ENCODE data around the gene ABCB9. TPM values are rescaled to one million over a fixed set of nuclear protein-coding genes. Genes with fewer than 3 reads are reported as not detected.
A peak's percentile ranks its signal among the peaks of the same experiment; 100 is the strongest.

Gene ABCB9
- total and polyA plus RNA-seq, 5 donors from 2014 or later, result 0.47 to 5.3 (median 0.91) TPM

DNA sequence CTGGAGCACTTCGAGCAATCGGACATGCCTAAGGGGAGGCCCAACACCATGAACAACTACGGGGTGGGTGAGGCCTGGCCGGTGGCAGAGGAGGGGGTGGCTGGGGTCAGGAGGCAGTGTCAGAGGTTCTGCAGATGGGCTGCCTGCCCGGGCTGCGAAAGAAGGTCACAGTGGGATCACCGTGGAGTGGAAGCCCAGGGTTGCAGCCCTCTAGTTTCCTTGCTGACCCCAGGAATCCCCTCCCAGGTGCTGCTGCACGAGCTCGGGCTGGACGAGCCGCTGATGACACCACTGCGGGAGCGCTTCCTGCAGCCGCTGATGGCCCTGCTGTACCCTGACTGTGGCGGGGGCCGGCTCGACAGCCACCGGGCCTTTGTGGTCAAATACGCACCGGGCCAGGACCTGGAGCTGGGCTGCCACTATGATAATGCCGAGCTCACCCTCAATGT is 12.3 kb upstream of the ABCB9 start:
- no peak for ATAC-seq (ENCODE audit: low read depth in 2 of 2)
- Histone ChIP-seq H3K27me3 (ENCODE audit: control insufficient read depth, insufficient read depth, low read length) (no peaks in the 10 kb centered on the region), H3K9me3 (ENCODE audit: control insufficient read depth in 2 of 2, low read length in 2 of 2) (no peaks in the 10 kb centered on the region), H3K4me3 (ENCODE audit: low read depth, low read length) (no peak overlapping the region), H3K4me1 (ENCODE audit: control insufficient read depth, insufficient read depth, low read length, poor library complexity, severe bottlenecking) (peaks cover 68% of the 10 kb centered on the region), H3K27ac (ENCODE audit: insufficient read depth, low read length, poor library complexity, severe bottlenecking) (no peak overlapping the region), H3K36me3 (ENCODE audit: control insufficient read depth, insufficient read depth, low read length) (peaks cover 6% of the 10 kb centered on the region)
- Mint-ChIP-seq H3K9me3 (no peaks in the 10 kb centered on the region), H3K27ac (no peak overlapping the region), H3K4me3 (peak overlapping the region; percentile 39 to 100 (median 78)), H3K4me1 (peaks cover 6 to 70% (median 29%) of the 10 kb centered on the region in 4 donors), H3K27me3 (peaks cover 6% of the 10 kb centered on the region), H3K36me3 (no peaks in the 10 kb centered on the region)
- no peak for DNase-seq

GRCh38 chr12:122977655-122978392 is 11.6 kb upstream of the ABCB9 start:
- peaks cover 2% of the 10 kb centered on the region for H3K36me3 ChIP-seq (ENCODE audit: control insufficient read depth, insufficient read depth, low read length)
- H3K4me1 ChIP-seq (ENCODE audit: control insufficient read depth, insufficient read depth, low read length, poor library complexity, severe bottlenecking), result peaks cover 61% of the 10 kb centered on the region
- no peaks in the 10 kb centered on the region for H3K27me3 ChIP-seq (ENCODE audit: control insufficient read depth, insufficient read depth, low read length)
- peak overlapping the region; percentile 39 to 100 (median 78) for H3K4me3 Mint-ChIP-seq
- no peaks in the 10 kb centered on the region for H3K36me3 Mint-ChIP-seq
- peaks cover 5 to 65% (median 26%) of the 10 kb centered on the region in 4 donors for H3K4me1 Mint-ChIP-seq
- no peak overlapping the region for H3K27ac ChIP-seq (ENCODE audit: insufficient read depth, low read length, poor library complexity, severe bottlenecking)
- DNase-seq (no peak), ATAC-seq (ENCODE audit: low read depth in 2 of 2) (no peak)
- H3K27ac Mint-ChIP-seq, result no peak overlapping the region
- peaks cover 6% of the 10 kb centered on the region for H3K27me3 Mint-ChIP-seq
- no peak overlapping the region for H3K4me3 ChIP-seq (ENCODE audit: low read depth, low read length)
- no peaks in the 10 kb centered on the region for H3K9me3 Mint-ChIP-seq
- H3K9me3 ChIP-seq (ENCODE audit: control insufficient read depth in 2 of 2, low read length in 2 of 2), result no peaks in the 10 kb centered on the region

GRCh38 chr12:122977153-122977552 is 10.9 kb upstream of the ABCB9 start:
- Histone ChIP-seq H3K9me3 (ENCODE audit: control insufficient read depth in 2 of 2, low read length in 2 of 2) (no peaks in the 10 kb centered on the region), H3K36me3 (ENCODE audit: control insufficient read depth, insufficient read depth, low read length) (no peaks in the 10 kb centered on the region), H3K4me3 (ENCODE audit: low read depth, low read length) (no peak overlapping the region), H3K27me3 (ENCODE audit: control insufficient read depth, insufficient read depth, low read length) (no peaks in the 10 kb centered on the region), H3K27ac (ENCODE audit: insufficient read depth, low read length, poor library complexity, severe bottlenecking) (no peak overlapping the region), H3K4me1 (ENCODE audit: control insufficient read depth, insufficient read depth, low read length, poor library complexity, severe bottlenecking) (peaks cover 55% of the 10 kb centered on the region)
- no peaks in the 10 kb centered on the region for H3K9me3 Mint-ChIP-seq
- H3K4me1 Mint-ChIP-seq, result peaks cover 5 to 59% (median 25%) of the 10 kb centered on the region in 4 donors
- DNase-seq (no peak), ATAC-seq (ENCODE audit: low read depth in 2 of 2) (no peak)
- H3K36me3 Mint-ChIP-seq, result no peaks in the 10 kb centered on the region
- H3K27me3 Mint-ChIP-seq, result peaks cover 6% of the 10 kb centered on the region
- peak overlapping the region in 3 of 4 donors; percentile 68 to 100 (median 88) for H3K4me3 Mint-ChIP-seq
- H3K27ac Mint-ChIP-seq, result no peak overlapping the region

GRCh38 chr12:122976648-122976975 is 10.3 kb upstream of the ABCB9 start:
- no peak overlapping the region for H3K27ac Mint-ChIP-seq
- DNase-seq (no peak), ATAC-seq (ENCODE audit: low read depth in 2 of 2) (no peak)
- no peak overlapping the region for H3K27ac ChIP-seq (ENCODE audit: insufficient read depth, low read length, poor library complexity, severe bottlenecking)
- H3K4me3 ChIP-seq (ENCODE audit: low read depth, low read length), result no peak overlapping the region
- H3K27me3 ChIP-seq (ENCODE audit: control insufficient read depth, insufficient read depth, low read length), result no peaks in the 10 kb centered on the region
- H3K4me1 ChIP-seq (ENCODE audit: control insufficient read depth, insufficient read depth, low read length, poor library complexity, severe bottlenecking), result peaks cover 49% of the 10 kb centered on the region
- no peaks in the 10 kb centered on the region for H3K9me3 ChIP-seq (ENCODE audit: control insufficient read depth in 2 of 2, low read length in 2 of 2)
- no peaks in the 10 kb centered on the region for H3K9me3 Mint-ChIP-seq
- H3K4me1 Mint-ChIP-seq, result peaks cover 5 to 54% (median 23%) of the 10 kb centered on the region in 4 donors
- no peaks in the 10 kb centered on the region for H3K36me3 Mint-ChIP-seq
- H3K27me3 Mint-ChIP-seq, result peaks cover 6% of the 10 kb centered on the region
- peak overlapping the region; percentile 50 to 100 (median 98) for H3K4me3 Mint-ChIP-seq
- H3K36me3 ChIP-seq (ENCODE audit: control insufficient read depth, insufficient read depth, low read length), result no peaks in the 10 kb centered on the region

DNA sequence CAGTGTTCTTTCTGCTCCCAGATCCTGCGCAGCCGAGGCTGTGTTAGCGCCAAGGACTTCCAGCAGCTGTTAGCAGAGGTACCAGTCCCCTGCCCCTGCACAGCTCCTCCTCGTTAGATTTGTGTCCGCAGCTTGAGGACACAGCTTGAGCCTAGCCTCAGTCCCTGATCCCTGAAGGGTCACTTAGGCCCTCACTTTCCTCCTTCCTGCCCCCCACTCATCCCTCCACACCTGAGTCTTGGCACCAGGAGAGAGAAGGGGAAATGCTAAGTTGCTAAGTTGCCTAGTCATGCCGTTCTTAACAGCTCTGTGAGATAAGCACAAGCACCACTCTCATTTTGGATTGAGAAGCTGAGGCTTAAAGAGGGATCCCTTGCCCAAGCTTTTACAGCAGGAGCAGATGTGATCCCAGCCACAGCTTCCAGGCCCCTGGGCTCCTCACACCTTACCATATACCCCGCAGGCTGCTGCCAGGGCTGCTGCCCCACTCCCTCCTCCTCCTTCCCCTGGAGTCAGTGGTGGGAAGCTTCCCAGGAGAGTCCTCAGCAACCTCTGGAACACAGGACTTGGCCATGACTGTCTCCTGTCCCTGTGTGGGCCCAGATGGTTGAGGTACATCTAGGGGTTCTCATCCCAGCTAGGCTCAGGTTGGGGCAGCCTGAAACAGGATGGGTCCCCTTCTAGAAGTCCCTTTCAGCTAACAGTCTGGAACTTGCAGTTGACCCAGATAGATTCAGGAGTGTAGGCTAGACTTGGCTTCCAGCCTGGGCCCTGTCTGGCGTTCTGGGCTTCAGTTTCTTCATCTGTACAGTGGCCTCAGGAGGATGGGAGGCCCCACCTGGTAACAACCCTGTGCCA is 9.8 kb upstream of the ABCB9 start:
- DNase-seq (no peak), ATAC-seq (ENCODE audit: low read depth in 2 of 2) (no peak)
- no peaks in the 10 kb centered on the region for H3K27me3 ChIP-seq (ENCODE audit: control insufficient read depth, insufficient read depth, low read length)
- no peaks in the 10 kb centered on the region for H3K9me3 ChIP-seq (ENCODE audit: control insufficient read depth in 2 of 2, low read length in 2 of 2)
- Mint-ChIP-seq H3K27me3 (peaks cover 6% of the 10 kb centered on the region), H3K4me3 (peak overlapping the region; percentile 98 to 100 (median 98)), H3K9me3 (no peaks in the 10 kb centered on the region), H3K4me1 (peaks cover 5 to 51% (median 23%) of the 10 kb centered on the region in 4 donors), H3K36me3 (no peaks in the 10 kb centered on the region), H3K27ac (peak overlapping the region; percentile 99 to 100 (median 100))
- H3K4me3 ChIP-seq (ENCODE audit: low read depth, low read length), result peak overlapping the region; percentile 91
- no peaks in the 10 kb centered on the region for H3K36me3 ChIP-seq (ENCODE audit: control insufficient read depth, insufficient read depth, low read length)
- H3K27ac ChIP-seq (ENCODE audit: insufficient read depth, low read length, poor library complexity, severe bottlenecking), result peak overlapping the region; percentile 99
- H3K4me1 ChIP-seq (ENCODE audit: control insufficient read depth, insufficient read depth, low read length, poor library complexity, severe bottlenecking), result peaks cover 44% of the 10 kb centered on the region

GRCh38 chr12:122974892-122975789 is 8.9 kb upstream of the ABCB9 start, which contains the start of gene OGFOD2:
TSS of gene OGFOD2 (plus strand) at chr12:122975244. CDS start at chr12:122975252, 8 bp downstream.
- Mint-ChIP-seq H3K27me3 (peaks cover 6% of the 10 kb centered on the region), H3K4me3 (peak within 1 kb of the TSS; percentile 98 to 100 (median 98)), H3K36me3 (no peaks in the 10 kb centered on the region), H3K27ac (peak within 1 kb of the TSS; percentile 99 to 100 (median 100)), H3K9me3 (no peaks in the 10 kb centered on the region), H3K4me1 (peaks cover 6 to 50% (median 23%) of the 10 kb centered on the region in 4 donors)
- peaks cover 44% of the 10 kb centered on the region for H3K4me1 ChIP-seq (ENCODE audit: control insufficient read depth, insufficient read depth, low read length, poor library complexity, severe bottlenecking)
- H3K36me3 ChIP-seq (ENCODE audit: control insufficient read depth, insufficient read depth, low read length), result no peaks in the 10 kb centered on the region
- H3K27me3 ChIP-seq (ENCODE audit: control insufficient read depth, insufficient read depth, low read length), result no peaks in the 10 kb centered on the region
- DNase-seq (peak; percentile 90 to 96 (median 93)), ATAC-seq (ENCODE audit: low read depth in 2 of 2) (peak; percentile 82 to 85)
- peak within 1 kb of the TSS; percentile 99 for H3K27ac ChIP-seq (ENCODE audit: insufficient read depth, low read length, poor library complexity, severe bottlenecking)
- peak within 1 kb of the TSS; percentile 91 for H3K4me3 ChIP-seq (ENCODE audit: low read depth, low read length)
- H3K9me3 ChIP-seq (ENCODE audit: control insufficient read depth in 2 of 2, low read length in 2 of 2), result no peaks in the 10 kb centered on the region

All from CD4-positive, CD25-positive, alpha-beta regulatory T cell (primary cell).